Measurements from ENCODE around the gene RNF182.

Gene RNF182

DNA sequence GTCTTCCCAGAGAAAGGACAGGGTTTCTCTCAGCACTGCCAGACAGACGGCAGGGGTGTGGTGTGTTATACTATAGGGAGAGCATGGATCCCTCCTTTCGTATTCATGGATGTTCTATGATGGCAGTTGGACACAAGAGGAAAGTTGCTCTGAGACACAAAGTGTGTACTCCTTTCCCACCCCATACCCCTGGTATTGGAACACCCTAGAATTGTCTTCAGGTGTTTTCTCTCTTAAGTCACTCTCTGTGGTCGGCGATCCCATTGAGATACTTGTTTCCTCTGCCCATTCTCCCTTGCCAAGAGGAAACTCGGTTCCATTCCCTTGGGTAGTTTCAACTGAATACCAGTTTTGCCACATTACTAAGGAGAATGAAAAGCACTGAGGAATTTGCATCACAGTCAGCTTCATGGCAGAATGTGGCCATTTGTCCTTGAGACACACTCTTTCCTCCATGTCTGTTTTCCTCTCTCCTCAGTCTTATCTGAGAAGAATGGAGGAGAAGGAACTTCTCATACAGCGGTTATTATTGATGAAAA lies 53.4 kb downstream of the RNF182 start:
- no peak for TF ChIP-seq CTCF (IDR thresholded peaks at IDR 0.05; ENCODE audit: low read depth, low read length, missing control alignments)
- H3K4me3 ChIP-seq (ENCODE audit: low read depth, low read length), result no peak overlapping the region
- no peak for DNase-seq (ENCODE audit: low read depth)
- in situ Hi-C loops (cut with HindIII; ENCODE audit: low sequenced_read_pairs), result no loop called here

DNA sequence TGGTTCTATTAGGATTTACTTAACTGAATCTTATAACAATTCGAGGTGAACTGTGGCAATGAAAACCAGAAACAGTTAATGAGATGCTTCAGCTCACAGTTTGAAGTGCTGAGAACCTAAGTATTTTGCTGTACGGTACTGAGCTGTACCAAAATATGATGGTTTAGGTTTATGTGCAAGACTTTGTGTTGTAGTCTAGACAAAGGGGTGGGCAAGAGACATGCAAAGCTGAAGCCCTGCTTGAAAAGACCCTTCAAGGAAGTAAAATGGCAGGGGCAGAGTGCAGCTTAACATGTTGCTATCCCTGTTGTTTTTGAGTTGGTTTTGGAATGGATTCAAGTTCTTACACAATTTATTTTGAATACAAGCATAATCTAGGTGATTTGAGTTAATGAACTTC lies 54.0 kb downstream of the RNF182 start:
- DNase-seq (ENCODE audit: low read depth), result no peak
- in situ Hi-C loops (cut with HindIII; ENCODE audit: low sequenced_read_pairs), result no loop called here
- no peak for TF ChIP-seq CTCF (IDR thresholded peaks at IDR 0.05; ENCODE audit: low read depth, low read length, missing control alignments)
- H3K4me3 ChIP-seq (ENCODE audit: low read depth, low read length), result no peak overlapping the region

GRCh38 chr6:13979284-13980171 lies 54.8 kb downstream of the RNF182 start:
- in situ Hi-C loops (cut with HindIII; ENCODE audit: low sequenced_read_pairs), result no loop called here
- DNase-seq (ENCODE audit: low read depth), result no peak
- no peak overlapping the region for H3K4me3 ChIP-seq (ENCODE audit: low read depth, low read length)
- no peak for TF ChIP-seq CTCF (IDR thresholded peaks at IDR 0.05; ENCODE audit: low read depth, low read length, missing control alignments)

- no peak for DNase-seq (ENCODE audit: low read depth)
- no peak for TF ChIP-seq CTCF (IDR thresholded peaks at IDR 0.05; ENCODE audit: low read depth, low read length, missing control alignments)
- H3K4me3 ChIP-seq (ENCODE audit: low read depth, low read length), result no peak overlapping the region
- in situ Hi-C loops (cut with HindIII; ENCODE audit: low sequenced_read_pairs), result no loop called here
Observed at GRCh38 chr6:13980534-13980933, 55.8 kb downstream of the RNF182 start.

- H3K4me3 ChIP-seq (ENCODE audit: low read depth, low read length), result no peak overlapping the region
- TF ChIP-seq CTCF (IDR thresholded peaks at IDR 0.05; ENCODE audit: low read depth, low read length, missing control alignments), result no peak
- in situ Hi-C loops (cut with HindIII; ENCODE audit: low sequenced_read_pairs), result no loop called here
- DNase-seq (ENCODE audit: low read depth), result no peak
Observed at GRCh38 chr6:13985663-13986325, 61.0 kb downstream of the RNF182 start.

- DNase-seq (ENCODE audit: low read depth), result no peak
- no peak for TF ChIP-seq CTCF (IDR thresholded peaks at IDR 0.05; ENCODE audit: low read depth, low read length, missing control alignments)
- H3K4me3 ChIP-seq (ENCODE audit: low read depth, low read length), result no peak overlapping the region
- in situ Hi-C loops (cut with HindIII; ENCODE audit: low sequenced_read_pairs), result no loop called here
Observed at GRCh38 chr6:13986700-13987399, 62.1 kb downstream of the RNF182 start.

All from astrocyte of the cerebellum (primary cell).